HG02973 (cell line): ENCODE data around the gene NME4.
"Not testable (repeated sequence)": the region's sequence is repeated elsewhere in the genome, so short reads cannot be mapped to it uniquely, and the experiment has no call there.

Experiments
- ATAC-seq: cut with Tn5 transposase; IDR thresholded peaks from one replicate; pipeline ENCODE4 v1.9.1; 2021; ENCODE audit warnings: moderate library complexity; ENCODE audit not compliant: unreplicated experiment

Gene NME4

DNA sequence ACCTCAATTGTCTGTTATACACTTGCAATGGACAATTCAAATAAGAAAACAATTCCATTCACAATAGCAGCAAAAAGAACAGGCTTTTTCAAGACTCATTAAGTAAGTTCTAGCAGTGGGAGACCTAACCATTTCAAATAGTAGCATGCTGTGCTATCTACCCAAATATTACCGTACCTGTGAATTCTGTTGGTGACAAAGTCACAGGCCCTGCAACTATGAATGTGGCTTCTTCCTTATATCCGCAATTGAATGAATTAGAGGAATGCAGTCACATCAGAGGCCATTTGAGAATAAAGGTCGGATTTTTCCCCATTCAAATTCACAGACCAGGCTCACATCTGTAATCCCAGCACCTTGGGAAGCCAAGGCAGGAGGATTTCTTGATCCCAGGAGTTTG is 800 bp upstream of the NME4 start:
- ATAC-seq, result no peak

- ATAC-seq, result no peak
Measured at GRCh38 chr16:396605-397004, 394 bp upstream of the NME4 start.

- ATAC-seq, result no peak
Measured at GRCh38 chr16:397736-398332, 835 bp downstream of the NME4 start.

DNA sequence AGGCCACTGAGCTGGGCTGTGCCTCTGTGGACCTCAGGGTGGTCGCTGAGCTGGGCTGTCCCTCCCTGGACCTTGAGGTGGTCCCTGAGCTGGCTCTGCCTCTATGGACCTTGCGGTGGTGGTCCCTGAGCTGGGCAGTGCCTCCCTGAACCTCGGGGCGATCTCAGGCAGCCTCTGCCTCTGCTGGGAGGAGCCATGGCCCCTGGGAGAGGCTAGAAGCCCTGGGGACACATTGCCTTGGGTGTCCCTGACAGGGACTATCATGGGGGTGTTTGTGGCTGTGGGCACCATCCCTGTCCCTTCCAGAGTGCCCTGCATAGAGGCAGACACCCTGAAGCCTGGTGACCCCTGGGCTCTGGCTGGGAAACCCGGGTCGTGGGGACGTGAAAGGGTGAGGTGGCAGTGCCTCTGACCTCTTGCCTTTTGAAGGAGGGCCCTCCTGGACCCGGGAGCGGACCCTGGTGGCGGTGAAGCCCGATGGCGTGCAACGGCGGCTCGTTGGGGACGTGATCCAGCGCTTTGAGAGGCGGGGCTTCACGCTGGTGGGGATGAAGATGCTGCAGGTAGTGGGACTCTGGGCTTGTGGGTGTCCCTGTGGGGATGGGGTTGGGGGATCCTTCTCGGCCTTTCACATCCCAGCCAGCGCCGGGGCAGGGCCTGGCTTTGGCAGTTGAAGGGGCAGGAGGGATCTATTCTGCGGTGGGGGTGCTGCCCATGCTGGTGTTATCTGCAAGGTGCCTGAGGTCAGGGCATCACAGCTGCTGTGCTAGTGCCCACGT is 1.8 kb downstream of the NME4 start:
- ATAC-seq, result no peak

DNA sequence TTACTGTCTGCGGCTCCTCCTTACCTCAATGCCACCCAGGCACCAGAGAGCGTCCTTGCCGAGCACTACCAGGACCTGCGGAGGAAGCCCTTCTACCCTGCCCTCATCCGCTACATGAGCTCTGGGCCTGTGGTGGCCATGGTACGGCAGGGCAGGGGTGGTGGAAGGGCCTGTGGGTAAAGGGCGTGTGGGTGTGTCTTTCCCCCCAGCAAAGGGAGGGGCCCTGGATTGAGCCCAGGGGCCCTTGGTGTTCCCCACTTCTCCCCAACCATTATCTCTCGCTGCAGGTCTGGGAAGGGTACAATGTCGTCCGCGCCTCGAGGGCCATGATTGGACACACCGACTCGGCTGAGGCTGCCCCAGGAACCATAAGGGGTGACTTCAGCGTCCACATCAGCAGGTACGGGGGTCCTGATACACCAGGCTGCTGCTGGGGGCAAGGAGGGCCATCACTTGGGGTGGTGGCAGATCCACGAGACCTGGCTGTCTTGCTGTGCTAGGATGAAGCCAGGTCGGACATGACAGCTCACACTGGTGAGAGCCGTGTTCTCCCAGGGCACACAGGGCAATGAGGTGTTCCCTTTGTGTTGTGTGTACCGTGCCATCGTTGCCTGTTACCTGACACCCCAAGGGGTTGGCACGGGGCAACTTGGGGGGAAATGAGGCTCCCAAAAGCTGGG is 2.5 kb downstream of the NME4 start:
- no peak for ATAC-seq

DNA sequence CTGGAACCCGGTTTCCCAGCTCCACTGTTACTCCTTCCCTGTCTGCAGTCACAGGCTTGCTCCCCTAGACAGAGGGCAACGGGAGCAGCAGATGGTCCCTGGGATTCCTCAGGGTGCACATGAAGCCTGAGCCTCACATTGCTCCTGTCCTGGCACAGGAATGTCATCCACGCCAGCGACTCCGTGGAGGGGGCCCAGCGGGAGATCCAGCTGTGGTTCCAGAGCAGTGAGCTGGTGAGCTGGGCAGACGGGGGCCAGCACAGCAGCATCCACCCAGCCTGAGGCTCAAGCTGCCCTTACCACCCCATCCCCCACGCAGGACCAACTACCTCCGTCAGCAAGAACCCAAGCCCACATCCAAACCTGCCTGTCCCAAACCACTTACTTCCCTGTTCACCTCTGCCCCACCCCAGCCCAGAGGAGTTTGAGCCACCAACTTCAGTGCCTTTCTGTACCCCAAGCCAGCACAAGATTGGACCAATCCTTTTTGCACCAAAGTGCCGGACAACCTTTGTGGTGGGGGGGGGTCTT is 3.1 kb downstream of the NME4 start:
- ATAC-seq, result no peak

DNA sequence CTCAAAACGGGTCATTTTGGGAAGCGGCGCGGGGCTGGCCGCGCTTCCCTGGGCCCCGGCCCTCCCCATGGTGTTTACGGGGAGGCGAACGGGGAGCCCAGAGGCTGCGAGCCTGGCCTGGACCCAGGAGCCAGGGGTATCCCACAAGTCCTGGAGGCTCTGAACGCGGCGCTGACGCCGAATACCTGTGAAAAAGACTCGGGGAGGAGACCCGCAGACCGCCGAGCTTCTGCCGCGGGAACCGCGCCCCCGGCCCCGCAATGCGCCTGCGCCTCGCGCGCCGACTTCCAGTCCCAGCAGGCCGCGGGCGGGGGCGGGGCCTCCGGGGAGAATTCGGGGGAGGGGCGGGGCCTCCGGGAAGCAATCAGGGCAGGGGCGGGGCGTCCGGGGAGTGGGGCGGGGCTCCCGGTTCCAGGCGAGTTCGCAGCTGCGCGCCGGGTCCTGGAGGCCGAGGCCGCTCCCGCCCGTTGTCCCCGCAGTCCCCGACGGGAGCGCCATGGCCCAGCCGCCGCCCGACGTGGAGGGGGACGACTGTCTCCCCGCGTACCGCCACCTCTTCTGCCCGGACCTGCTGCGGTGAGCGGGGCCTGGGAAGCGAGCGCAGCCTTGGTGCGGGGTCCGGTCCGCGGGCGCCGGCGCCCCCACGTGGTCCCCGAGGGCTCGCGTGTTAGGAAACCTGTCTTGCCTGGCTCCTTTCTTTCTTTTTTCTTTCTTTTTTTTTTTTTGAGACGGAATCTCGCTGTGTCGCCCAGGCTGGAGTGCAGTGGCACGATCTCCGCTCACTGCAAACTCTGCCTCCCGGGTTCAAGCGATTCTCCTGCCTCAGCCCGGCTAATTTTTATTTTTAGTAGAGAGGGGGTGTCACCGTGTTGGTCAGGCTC is 4.7 kb downstream of the NME4 start, which contains the start of gene DECR2:
Gene DECR2 (plus strand): TSS at position 418 of the 881 bp plus-strand sequence. CDS start 79 bp downstream, at position 497.
- ATAC-seq, result peak; percentile 43

DNA sequence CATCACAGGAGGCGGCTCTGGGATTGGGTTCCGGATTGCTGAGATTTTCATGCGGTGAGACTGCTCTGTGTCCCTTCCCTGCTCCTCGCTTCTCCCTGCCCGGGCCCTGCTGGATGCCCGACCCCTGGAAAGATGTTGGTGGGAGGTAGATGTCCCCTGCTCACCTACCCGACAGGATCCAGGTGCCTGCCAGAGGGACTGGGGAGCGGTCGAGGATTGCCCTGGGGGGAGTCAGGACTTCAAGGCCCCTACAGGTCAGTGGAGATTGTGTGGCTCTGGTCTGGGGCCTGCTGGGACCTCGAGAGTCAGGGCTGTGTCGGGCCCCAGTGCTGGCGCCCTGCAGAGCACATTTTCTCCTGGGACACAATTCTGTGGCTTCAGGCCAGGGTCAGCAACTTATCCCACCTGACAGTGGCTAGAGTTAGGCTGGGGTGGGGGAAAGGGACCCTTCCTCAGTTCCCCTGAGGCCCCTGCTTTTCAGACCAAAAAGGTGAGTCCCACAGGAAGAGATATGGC is 8.0 kb downstream of the NME4 start:
- no peak for ATAC-seq

- ATAC-seq, result no peak
Measured at GRCh38 chr16:405548-406506, 8.8 kb downstream of the NME4 start.

DNA sequence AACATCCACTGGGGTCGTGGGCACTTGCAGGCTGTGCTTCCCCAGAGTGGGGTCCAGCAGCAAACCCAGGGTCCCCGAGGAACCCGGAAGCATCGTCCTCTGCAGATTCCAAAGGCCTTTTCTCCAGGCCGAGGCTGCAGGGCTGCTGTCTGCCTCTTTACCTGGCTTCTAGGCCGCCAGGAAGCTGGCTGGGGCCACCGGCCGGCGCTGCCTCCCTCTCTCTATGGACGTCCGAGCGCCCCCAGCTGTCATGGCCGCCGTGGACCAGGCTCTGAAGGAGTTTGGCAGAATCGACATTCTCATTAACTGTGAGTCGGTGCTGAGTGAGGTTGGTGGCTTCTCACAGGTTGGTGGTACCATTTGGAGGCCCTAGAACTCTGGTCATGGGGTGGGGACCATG is 10.3 kb downstream of the NME4 start:
- no peak for ATAC-seq

DNA sequence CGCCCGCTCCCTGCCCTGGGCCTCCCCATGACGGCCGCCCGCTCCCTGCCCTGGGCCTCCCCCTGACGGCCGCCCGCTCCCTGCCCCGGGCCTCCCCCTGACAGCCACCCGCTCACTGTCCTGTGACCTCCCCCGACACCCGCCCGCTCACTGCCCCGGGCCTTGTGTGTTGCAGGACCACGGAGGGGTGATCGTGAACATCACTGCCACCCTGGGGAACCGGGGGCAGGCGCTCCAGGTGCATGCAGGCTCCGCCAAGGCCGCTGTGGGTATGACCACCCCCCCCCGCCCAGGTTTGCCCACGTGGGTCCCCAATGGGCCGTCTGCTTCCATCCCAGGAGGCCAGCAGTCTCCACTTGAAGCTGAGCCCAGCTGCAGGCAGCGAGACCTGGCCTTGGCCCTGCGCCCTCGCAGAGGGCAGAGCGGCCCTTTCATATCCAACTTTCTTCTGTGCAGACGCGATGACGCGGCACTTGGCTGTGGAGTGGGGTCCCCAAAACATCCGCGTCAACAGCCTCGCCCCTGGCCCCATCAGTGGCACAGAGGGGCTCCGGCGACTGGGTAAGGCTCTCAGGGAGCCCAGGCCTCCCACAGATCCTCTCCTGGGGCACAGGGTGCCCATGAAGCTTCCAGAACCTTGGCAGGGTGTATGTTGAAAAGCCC is 13.6 kb downstream of the NME4 start:
- ATAC-seq, result no peak

DNA sequence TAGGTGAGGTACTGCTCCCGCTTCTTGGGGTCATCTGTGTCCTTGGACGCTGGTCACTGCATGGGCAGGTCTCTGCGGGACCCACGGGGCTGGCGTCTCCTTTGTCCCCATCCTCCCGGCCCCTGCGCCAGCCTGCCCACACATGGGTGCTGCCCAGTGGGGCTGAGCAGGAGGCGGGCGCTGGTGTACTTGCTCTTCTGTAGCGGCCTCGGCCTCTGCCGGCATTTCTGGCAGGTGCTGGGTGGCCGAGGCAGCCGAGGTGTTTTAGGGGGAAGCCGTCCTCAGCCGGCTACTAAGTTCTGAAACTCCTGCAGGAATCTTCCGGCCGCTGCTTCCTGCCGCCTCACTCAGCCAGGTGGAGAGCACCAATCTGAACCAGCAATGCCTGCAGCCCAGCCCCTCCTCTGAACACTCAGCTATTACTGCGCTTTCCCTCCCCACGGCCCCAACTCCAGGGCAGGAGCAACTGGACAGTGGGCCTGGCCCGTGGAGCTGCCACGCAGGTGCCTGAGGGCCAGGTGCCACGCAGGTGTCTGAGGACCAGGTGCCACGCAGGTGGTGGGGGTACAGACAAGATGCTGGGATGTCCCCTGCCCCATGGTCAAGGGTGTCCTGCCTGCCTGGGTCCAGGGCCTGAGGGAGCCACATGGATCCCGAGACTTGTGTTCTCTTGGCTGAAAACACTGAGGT is 14.7 kb downstream of the NME4 start:
- ATAC-seq, result no peak

DNA sequence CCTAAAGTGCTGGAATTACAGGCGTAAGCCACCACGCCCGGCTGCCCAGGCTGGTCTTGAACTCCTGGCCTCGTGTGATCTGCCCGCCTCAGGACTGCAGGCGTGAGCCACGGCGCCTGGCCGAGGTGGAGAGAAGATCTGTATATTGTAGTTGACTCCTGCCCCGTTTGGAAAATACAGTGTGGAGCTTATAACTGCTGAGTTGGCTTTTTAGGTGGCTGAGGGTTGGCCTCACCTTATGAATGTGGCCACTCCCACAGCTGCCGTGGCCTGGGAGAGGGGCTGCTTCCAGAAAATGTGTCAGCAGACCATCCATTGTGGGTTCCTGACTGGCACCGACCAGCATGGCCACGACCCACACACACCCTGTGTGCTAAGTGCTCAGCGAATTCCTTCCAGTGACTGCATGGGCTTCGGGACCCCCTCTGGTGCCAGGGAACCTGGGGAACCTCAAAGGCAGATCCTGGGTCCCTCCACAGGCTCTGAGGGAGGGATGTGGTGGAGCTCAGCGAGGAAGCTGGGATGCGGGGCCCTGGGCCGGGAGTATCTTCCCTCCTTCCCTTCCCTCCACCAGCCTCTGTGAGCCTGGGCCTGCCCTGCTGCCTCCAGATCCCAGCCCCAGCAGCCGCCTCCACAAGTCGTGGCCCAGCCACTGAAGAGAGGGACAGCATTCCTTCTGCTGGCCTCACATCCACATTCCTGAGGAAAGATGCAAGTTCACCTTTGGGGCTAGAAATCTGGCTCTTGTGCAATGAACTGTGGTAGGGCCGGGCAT is 17.6 kb downstream of the NME4 start:
- ATAC-seq, result no peak

DNA sequence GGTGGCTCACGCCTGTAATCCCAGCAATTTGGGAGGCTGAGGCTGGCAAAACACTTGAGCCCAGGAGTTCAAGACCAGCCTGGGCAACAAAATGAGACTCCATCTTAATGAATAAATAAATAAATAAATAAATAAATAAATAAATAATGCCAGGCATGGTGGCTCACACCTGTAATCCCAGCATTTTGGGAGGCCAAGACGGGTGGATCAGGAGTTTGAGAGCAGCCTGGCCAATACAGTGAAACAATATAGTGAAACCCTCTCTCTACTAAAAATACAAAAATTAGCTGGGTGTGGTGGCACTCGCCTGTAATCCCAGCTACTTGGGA is 18.1 kb downstream of the NME4 start:
- ATAC-seq, result not testable (repeated sequence)

GRCh38 chr16:422179-422578 is 25.2 kb downstream of the NME4 start:
- ATAC-seq, result not testable (repeated sequence)

GRCh38 chr16:424033-424622 is 27.1 kb downstream of the NME4 start:
- no peak for ATAC-seq

DNA sequence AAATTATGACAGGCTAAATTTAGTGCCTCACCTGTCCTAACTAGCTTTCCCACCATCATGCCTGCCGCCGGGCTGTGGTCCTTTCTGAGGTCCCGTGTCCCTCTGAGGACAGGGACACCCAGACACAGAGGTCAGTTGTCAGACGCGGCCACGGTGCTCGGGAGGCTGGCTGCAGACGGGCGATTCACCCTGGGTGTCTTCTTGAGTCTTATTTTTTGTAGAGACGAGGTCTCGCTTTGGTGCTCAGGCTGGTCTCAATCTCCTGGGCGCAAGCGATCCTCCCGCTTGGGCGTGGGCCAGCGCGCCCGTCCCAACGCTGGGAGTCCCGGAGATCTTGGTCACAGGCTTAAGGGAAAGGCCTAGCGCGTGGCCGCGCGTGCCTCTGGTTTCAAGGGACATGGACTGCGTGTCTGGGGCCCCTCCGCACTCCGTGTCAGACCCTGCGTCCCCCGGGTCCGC is 27.7 kb downstream of the NME4 start:
- no peak for ATAC-seq
